KMS-11 (cell line): ENCODE data around the gene ALPK1.

Experiments
- H2AFZ ChIP-seq: fragments of 200-600 bp; sonication (generic); 2 replicates; pipeline ENCODE4 v1.6.1; 2016; ENCODE audit warnings: antibody characterized with exemption, mixed run types, low read depth
- H3K27ac ChIP-seq: fragments of 200-600 bp; sonication (generic); 2 replicates; pipeline ENCODE4 v1.6.1; 2016; ENCODE audit warnings: mild to moderate bottlenecking, mixed run types
- H3K27me3 ChIP-seq: fragments of 200-600 bp; sonication (generic); 2 replicates; pipeline ENCODE4 v1.6.1; 2017; ENCODE audit warnings: mild to moderate bottlenecking, low read depth, mixed run types, moderate library complexity; ENCODE audit not compliant: insufficient read depth
- H3K36me3 ChIP-seq: fragments of 200-600 bp; sonication (generic); 2 replicates; pipeline ENCODE4 v1.6.1; 2017; ENCODE audit warnings: mild to moderate bottlenecking, mixed run types; ENCODE audit not compliant: insufficient read depth
- H3K4me1 ChIP-seq: fragments of 200-600 bp; sonication (generic); 2 replicates; pipeline ENCODE4 v1.6.1; 2016; ENCODE audit warnings: mild to moderate bottlenecking, low read depth, mixed run types; ENCODE audit not compliant: poor library complexity, severe bottlenecking
- H3K4me2 ChIP-seq: fragments of 200-600 bp; sonication (generic); 2 replicates; pipeline ENCODE4 v1.7.0; 2016; ENCODE audit warnings: mild to moderate bottlenecking, mixed run types
- H3K4me3 ChIP-seq: fragments of 200-600 bp; sonication (generic); IDR thresholded peaks from 2 replicates; pipeline ENCODE4 v1.6.1; 2017; ENCODE audit warnings: low read depth, low read length, mixed read lengths; ENCODE audit not compliant: insufficient read depth
- H3K79me2 ChIP-seq: fragments of 200-600 bp; sonication (generic); 2 replicates; pipeline ENCODE4 v1.6.1; 2016; ENCODE audit warnings: low read depth, mixed run types; ENCODE audit not compliant: insufficient read depth
- H3K9ac ChIP-seq: fragments of 200-600 bp; sonication (generic); 2 replicates; pipeline ENCODE4 v1.6.1; 2016; ENCODE audit warnings: mild to moderate bottlenecking, mixed run types
- H4K20me1 ChIP-seq: fragments of 200-600 bp; sonication (generic); 2 replicates; pipeline ENCODE4 v1.6.1; 2016; ENCODE audit warnings: mild to moderate bottlenecking, mixed run types; ENCODE audit not compliant: insufficient read depth
- CTCF ChIP-seq: fragments of 200-600 bp; sonication (generic); conservative IDR thresholded peaks from 2 replicates; pipeline ENCODE4 v1.6.1; 2017; ENCODE audit warnings: low read depth, mild to moderate bottlenecking, antibody characterized with exemption, low read length, moderate library complexity, mixed read lengths

ALPK1 gene

GRCh38 chr4:112322866-112323265, 25.7 kb downstream of the ALPK1 start:
- H4K20me1 ChIP-seq = no peaks in the 10 kb centered on the region
- H3K27me3 ChIP-seq = no peaks in the 10 kb centered on the region
- no peak for TF ChIP-seq CTCF
- no peak overlapping the region for H3K9ac ChIP-seq
- no peak overlapping the region for H2AFZ ChIP-seq
- no peak overlapping the region for H3K4me3 ChIP-seq
- H3K4me1 ChIP-seq = peaks cover 25% of the 10 kb centered on the region
- H3K79me2 ChIP-seq = no peaks in the 10 kb centered on the region
- no peak overlapping the region for H3K4me2 ChIP-seq
- no peaks in the 10 kb centered on the region for H3K36me3 ChIP-seq
- no peak overlapping the region for H3K27ac ChIP-seq

- Histone ChIP-seq H4K20me1 (no peaks in the 10 kb centered on the region), H3K4me1 (peaks cover 16% of the 10 kb centered on the region), H3K79me2 (no peaks in the 10 kb centered on the region), H3K27ac (no peak overlapping the region), H3K27me3 (no peaks in the 10 kb centered on the region), H3K4me3 (no peak overlapping the region), H2AFZ (no peak overlapping the region), H3K36me3 (no peaks in the 10 kb centered on the region), H3K9ac (no peak overlapping the region), H3K4me2 (no peak overlapping the region)
- no peak for TF ChIP-seq CTCF
Measured at GRCh38 chr4:112325530-112325929, 28.4 kb downstream of the ALPK1 start.

- no peak overlapping the region for H3K27ac ChIP-seq
- no peaks in the 10 kb centered on the region for H3K79me2 ChIP-seq
- no peaks in the 10 kb centered on the region for H4K20me1 ChIP-seq
- H3K4me3 ChIP-seq = no peak overlapping the region
- H2AFZ ChIP-seq = no peak overlapping the region
- H3K9ac ChIP-seq = no peak overlapping the region
- peaks cover 4% of the 10 kb centered on the region for H3K4me1 ChIP-seq
- no peaks in the 10 kb centered on the region for H3K36me3 ChIP-seq
- TF ChIP-seq CTCF = peak; percentile 84
- peak overlapping the region; percentile 17; the same call in 1 of the 2 replicates for H3K4me2 ChIP-seq
- H3K27me3 ChIP-seq = no peaks in the 10 kb centered on the region
Measured at GRCh38 chr4:112327965-112328733, 31.0 kb downstream of the ALPK1 start.

GRCh38 chr4:112328734-112329130, 31.6 kb downstream of the ALPK1 start:
- Histone ChIP-seq H3K4me2 (no peak overlapping the region), H3K4me1 (peaks cover 4% of the 10 kb centered on the region), H2AFZ (no peak overlapping the region), H3K36me3 (no peaks in the 10 kb centered on the region), H3K4me3 (no peak overlapping the region), H4K20me1 (no peaks in the 10 kb centered on the region), H3K9ac (no peak overlapping the region), H3K27ac (no peak overlapping the region), H3K27me3 (no peaks in the 10 kb centered on the region), H3K79me2 (no peaks in the 10 kb centered on the region)
- TF ChIP-seq CTCF = no peak
